Measurements from ENCODE around the gene ROCK1. TPM values are rescaled to one million over a fixed set of nuclear protein-coding genes. Genes with fewer than 3 reads are reported as not detected.

The ROCK1 gene
- total RNA-seq, 1 donor from 2014 or later = 67.0 TPM

DNA sequence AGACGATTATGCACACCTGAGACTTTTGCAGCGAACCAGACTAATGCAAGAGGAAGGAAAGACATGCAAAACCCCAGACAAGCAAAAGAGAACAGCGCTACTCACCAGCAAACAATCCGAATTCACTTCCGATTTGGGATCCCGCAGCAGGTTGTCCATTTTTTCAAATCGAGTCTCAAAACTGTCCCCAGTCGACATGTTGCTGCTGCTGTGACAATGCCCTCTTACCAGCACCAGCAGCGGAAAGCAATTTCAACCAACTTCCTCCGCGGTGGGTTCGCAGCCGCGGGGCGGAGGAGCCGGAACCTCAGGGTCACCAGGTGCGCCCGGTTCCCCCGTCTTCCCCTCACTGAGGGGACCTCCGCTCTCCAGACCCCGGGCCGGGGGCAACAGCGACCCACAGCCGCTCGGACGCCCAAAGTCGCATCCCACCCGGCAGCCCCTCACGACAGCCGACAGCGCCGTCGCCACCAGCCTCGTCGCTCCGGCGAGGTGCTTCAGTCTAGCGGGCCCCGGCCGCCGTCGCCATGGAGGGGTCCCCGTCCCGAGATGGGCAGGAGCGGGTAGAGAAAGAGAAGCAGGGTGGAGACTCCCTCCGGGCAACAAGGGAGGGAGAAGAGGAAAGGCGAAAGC is 784 bp downstream of the ROCK1 start:
- Histone ChIP-seq H3K9me3 (no peaks in the 10 kb centered on the region), H3K27me3 (no peaks in the 10 kb centered on the region), H3K36me3 (no peaks in the 10 kb centered on the region), H3K4me3 (peak overlapping the region; percentile 96), H3K27ac (peak overlapping the region; percentile 96), H3K4me1 (peaks cover 31% of the 10 kb centered on the region)
- DNase-seq (peak; percentile 80), ATAC-seq (peak; percentile 26)
- no peak for TF ChIP-seq CTCF (IDR thresholded peaks at IDR 0.05)
- intact Hi-C loops (cut with DNase I) = no loop called here

DNA sequence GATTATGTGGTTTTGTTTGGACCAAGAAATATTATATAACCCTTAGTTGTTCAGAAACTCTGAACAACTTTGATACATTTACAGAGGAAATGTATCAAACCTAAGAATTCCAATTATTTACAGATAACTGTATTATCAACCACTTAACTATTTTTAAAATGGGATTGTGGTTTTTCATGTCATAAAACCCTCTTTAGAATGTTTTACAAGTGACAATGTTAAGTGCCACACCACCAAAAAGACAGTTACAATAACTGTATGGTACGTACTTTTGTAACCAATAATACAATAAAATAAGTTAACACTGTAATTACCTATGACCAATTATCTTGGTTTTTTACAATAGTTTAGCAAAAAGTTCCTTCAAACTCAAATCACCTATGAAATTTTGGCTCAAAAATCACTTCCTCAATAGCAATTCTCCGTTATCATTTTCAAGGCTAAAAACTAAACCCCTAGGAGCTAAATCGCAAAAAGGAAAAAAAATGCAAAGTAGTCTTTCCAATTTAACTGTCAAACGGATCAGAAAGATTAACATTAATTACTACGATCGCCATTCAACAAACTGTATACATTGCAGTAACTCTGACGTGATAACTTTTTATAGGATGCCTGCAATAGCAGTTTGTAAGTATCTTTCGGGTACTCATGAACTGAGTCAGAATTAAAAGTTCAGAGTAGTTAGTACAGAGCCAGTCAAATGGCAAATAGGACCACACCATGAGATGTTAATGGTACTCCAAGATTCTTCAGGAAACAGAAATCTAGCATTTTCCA is 1.5 kb downstream of the ROCK1 start:
- H3K4me3 ChIP-seq = peak overlapping the region; percentile 96
- H3K9me3 ChIP-seq = no peaks in the 10 kb centered on the region
- H3K27ac ChIP-seq = peak overlapping the region; percentile 96
- intact Hi-C loops (cut with DNase I) = loop anchor here (10.0 kb wide), 1 partner anchor 115 kb away; no protein-coding TSS in a partner anchor
- ATAC-seq (no peak), DNase-seq (no peak)
- peaks cover 37% of the 10 kb centered on the region for H3K4me1 ChIP-seq
- H3K36me3 ChIP-seq = no peaks in the 10 kb centered on the region
- no peaks in the 10 kb centered on the region for H3K27me3 ChIP-seq
- TF ChIP-seq CTCF (IDR thresholded peaks at IDR 0.05) = no peak

- H3K27me3 ChIP-seq = no peaks in the 10 kb centered on the region
- H3K36me3 ChIP-seq = no peaks in the 10 kb centered on the region
- ATAC-seq = peak; percentile 63
- H3K9me3 ChIP-seq = no peaks in the 10 kb centered on the region
- H3K4me1 ChIP-seq = peaks cover 56% of the 10 kb centered on the region
- H3K4me3 ChIP-seq = no peak overlapping the region
- intact Hi-C loops (cut with DNase I) = loop anchor here (10.0 kb wide), 1 partner anchor 111 kb away; no protein-coding TSS in a partner anchor
- no peak for TF ChIP-seq CTCF (IDR thresholded peaks at IDR 0.05)
- H3K27ac ChIP-seq = no peak overlapping the region
- DNase-seq = no peak
These were observed 5.7 kb downstream of the ROCK1 start for GRCh38 chr18:21105936-21106335.

DNA sequence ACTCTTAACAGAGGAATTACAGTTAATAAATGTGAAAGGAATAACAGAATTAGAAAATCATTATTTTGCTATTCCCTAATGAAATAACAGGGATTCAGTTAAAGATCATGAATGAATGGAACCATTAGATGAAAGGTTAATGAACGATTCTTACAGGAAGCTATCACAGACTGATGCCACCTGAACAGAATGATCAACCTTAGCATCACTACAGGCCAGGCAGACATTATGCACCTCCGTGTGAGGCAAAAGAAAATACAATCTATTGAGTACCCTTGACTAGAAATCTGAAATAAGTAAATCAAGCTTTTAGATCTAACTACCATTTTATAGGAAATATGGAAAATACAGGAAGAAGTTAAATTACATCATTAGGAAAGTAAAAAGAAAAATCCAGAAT is 10.4 kb downstream of the ROCK1 start:
- TF ChIP-seq CTCF (IDR thresholded peaks at IDR 0.05) = no peak
- Histone ChIP-seq H3K27me3 (no peaks in the 10 kb centered on the region), H3K4me3 (no peak overlapping the region), H3K4me1 (peaks cover 53% of the 10 kb centered on the region), H3K27ac (no peak overlapping the region), H3K9me3 (no peaks in the 10 kb centered on the region), H3K36me3 (no peaks in the 10 kb centered on the region)
- ATAC-seq (no peak), DNase-seq (no peak)
- intact Hi-C loops (cut with DNase I) = loop anchor here (10.0 kb wide), 1 partner anchor 106 kb away; no protein-coding TSS in a partner anchor

- Histone ChIP-seq H3K4me1 (peaks cover 48% of the 10 kb centered on the region), H3K27ac (no peak overlapping the region), H3K36me3 (no peaks in the 10 kb centered on the region), H3K27me3 (no peaks in the 10 kb centered on the region), H3K9me3 (no peaks in the 10 kb centered on the region), H3K4me3 (no peak overlapping the region)
- intact Hi-C loops (cut with DNase I) = loop anchor here (10.0 kb wide), 1 partner anchor 106 kb away; no protein-coding TSS in a partner anchor
- TF ChIP-seq CTCF (IDR thresholded peaks at IDR 0.05) = no peak
- ATAC-seq = peak; percentile 36
- DNase-seq = no peak
These were observed 10.9 kb downstream of the ROCK1 start for GRCh38 chr18:21100678-21101077.

Measured in upper lobe of right lung (tissue), 1 donor.